Mesodermal cell (in vitro differentiated cells): ENCODE results near the gene NFRKB.
"Not testable (repeated sequence)": the region's sequence is repeated elsewhere in the genome, so short reads cannot be mapped to it uniquely, and the experiment has no call there.

ENCODE experiments used
- H3K27ac ChIP-seq: 2 replicates; pipeline ENCODE4 v1.7.0; 2013; ENCODE audit warnings: mild to moderate bottlenecking, low read depth, low read length, moderate library complexity; ENCODE audit not compliant: severe bottlenecking
- H3K36me3 ChIP-seq: 2 replicates; pipeline ENCODE4 v1.7.1; 2013; ENCODE audit warnings: mild to moderate bottlenecking, low read length, moderate library complexity; ENCODE audit not compliant: control insufficient read depth, insufficient read depth
- H3K4me1 ChIP-seq: one replicate; pipeline ENCODE4 v1.7.1; 2013; ENCODE audit warnings: mild to moderate bottlenecking, low read length; ENCODE audit not compliant: insufficient read depth, control insufficient read depth, poor library complexity, severe bottlenecking
- H3K4me3 ChIP-seq: 2 replicates; pipeline ENCODE4 v1.7.0; 2013; ENCODE audit warnings: low read length, control low read depth, mild to moderate bottlenecking; ENCODE audit not compliant: insufficient read depth, poor library complexity, severe bottlenecking; ENCODE audit errors: extremely low read depth
- H3K9me3 ChIP-seq: 2 replicates; pipeline ENCODE4 v1.7.1; 2013; ENCODE audit warnings: mild to moderate bottlenecking, low read length, moderate library complexity; ENCODE audit not compliant: control insufficient read depth
- WGBS, 2 experiments: methylation state at CpG; one replicate each; pipeline ENCODE4 v1.1.5; 2013; ENCODE audit warnings: missing lambda C conversion rate in 2 of 2; ENCODE audit not compliant: insufficient coverage in 2 of 2; 5-methylcytosine and 5-hydroxymethylcytosine counted together

The NFRKB gene

DNA sequence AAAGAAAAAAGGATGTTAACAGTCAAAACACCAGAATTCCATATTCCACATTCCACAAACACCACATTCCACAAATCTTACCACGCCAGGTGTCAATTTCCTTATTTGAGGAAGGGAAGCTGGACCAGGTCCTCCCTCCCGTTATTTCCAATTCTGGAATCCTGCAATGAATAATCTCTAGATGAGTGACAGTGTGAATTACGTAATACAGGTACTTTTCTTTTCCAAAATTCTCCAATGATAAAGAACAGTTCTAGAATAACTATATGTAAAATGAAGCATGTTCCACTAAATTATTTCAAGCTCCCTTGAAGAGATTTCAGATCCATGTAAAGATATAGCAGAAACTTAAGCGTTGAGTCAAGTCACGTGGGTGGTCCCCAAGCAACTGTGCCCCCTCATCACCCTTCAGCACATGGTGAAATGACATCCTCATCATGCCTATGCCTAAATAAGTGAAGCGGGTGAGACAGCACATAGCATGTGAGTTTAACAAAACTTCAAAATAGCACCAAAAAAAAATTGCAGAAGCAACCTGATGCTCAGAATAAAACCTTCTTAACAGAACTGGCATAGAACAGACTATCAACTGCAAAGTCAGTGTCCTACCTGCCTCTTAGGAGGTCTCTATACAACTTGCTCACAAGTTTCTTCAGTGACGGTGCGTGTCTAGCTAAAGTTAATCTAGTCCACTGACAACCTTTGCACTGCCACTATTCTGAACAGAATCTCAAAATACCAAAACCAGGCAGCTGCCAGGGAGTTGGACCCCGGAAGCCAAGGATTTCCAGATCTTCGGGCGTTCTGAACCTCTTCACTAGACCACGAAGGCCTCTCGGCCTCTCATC is 876 bp downstream of the NFRKB start:
- H3K9me3 ChIP-seq: no peaks in the 10 kb centered on the region
- H3K4me1 ChIP-seq: peaks cover 9% of the 10 kb centered on the region
- H3K27ac ChIP-seq: no peak overlapping the region
- H3K36me3 ChIP-seq: peaks cover 54% of the 10 kb centered on the region
- H3K4me3 ChIP-seq: peak overlapping the region; percentile 82
- WGBS, 2 experiments: 16 to 27% methylated on average over 8 to 10 of the region's 13 CpGs

DNA sequence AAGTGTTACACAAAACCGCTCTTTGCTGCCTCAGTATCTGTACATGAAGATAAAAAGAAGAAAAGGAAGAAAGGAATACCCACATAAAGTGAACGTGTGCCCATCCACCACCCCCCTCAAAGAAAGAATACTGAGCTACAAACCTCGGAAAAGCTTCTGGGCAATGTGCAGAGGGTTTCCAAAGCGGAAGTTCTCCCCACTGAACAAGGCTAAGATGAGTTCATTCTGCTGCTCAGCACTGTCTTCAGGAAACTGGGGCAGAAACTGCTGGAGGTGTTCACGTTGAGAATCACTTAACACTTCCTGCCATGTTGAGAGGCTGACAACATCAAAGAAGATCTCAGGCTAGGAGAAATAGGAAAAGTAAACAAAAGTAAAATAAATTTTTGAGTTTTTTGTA is 6.9 kb downstream of the NFRKB start:
- H3K9me3 ChIP-seq: no peaks in the 10 kb centered on the region
- WGBS, 2 experiments: 94 to 96% methylated on average over 3 of the region's 5 CpGs
- H3K4me1 ChIP-seq: no peaks in the 10 kb centered on the region
- H3K27ac ChIP-seq: no peak overlapping the region
- H3K36me3 ChIP-seq: peaks cover 99% of the 10 kb centered on the region
- H3K4me3 ChIP-seq: no peak overlapping the region

DNA sequence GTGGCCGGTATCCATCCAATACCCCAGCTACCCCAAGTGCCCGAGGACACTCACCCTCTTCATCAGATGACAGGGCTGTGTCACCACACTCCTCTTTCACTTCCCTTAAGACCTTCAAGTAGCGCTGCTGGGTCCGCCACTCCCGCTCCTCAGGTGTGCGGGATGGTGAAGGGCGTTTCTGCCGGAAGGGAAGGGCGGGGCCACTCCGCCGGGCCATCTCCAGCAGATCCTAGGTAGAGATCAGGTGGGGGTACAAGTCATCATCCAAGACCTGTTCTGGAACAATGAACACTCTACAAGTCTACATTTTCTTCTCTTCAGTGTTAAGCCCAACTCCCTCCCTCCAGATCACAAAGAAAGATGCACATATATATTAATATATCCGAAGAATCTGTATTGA is 10.0 kb downstream of the NFRKB start:
- H3K4me1 ChIP-seq: no peaks in the 10 kb centered on the region
- 98 to 100% methylated on average over 6 to 8 of the region's 12 CpGs for WGBS, 2 experiments
- H3K27ac ChIP-seq: no peak overlapping the region
- peaks cover 100% of the 10 kb centered on the region for H3K36me3 ChIP-seq
- H3K4me3 ChIP-seq: no peak overlapping the region
- H3K9me3 ChIP-seq: no peaks in the 10 kb centered on the region

DNA sequence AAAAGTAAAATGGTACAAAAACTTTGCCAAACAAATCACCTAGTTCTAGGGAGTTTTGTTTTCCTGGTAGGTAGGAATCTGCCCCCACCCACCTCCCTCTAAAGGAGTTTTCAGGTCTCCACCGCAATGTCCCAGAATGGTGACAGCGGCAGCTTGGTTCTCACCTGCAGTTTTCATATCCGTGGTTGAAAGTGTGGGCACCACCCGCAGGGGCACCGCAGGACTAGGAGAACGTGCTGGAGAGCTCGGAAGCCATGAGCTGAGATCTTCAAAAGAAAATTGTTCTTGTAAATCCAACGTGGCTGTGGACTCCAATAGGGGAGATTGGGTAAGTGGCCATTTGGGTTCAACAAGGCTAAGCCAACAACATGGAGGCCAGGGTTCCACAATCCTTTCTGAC is 10.8 kb downstream of the NFRKB start:
- peaks cover 99% of the 10 kb centered on the region for H3K36me3 ChIP-seq
- no peak overlapping the region for H3K27ac ChIP-seq
- WGBS, 2 experiments: 97 to 98% methylated on average over 8 of the region's 8 CpGs
- no peaks in the 10 kb centered on the region for H3K9me3 ChIP-seq
- no peak overlapping the region for H3K4me3 ChIP-seq
- H3K4me1 ChIP-seq: no peaks in the 10 kb centered on the region

DNA sequence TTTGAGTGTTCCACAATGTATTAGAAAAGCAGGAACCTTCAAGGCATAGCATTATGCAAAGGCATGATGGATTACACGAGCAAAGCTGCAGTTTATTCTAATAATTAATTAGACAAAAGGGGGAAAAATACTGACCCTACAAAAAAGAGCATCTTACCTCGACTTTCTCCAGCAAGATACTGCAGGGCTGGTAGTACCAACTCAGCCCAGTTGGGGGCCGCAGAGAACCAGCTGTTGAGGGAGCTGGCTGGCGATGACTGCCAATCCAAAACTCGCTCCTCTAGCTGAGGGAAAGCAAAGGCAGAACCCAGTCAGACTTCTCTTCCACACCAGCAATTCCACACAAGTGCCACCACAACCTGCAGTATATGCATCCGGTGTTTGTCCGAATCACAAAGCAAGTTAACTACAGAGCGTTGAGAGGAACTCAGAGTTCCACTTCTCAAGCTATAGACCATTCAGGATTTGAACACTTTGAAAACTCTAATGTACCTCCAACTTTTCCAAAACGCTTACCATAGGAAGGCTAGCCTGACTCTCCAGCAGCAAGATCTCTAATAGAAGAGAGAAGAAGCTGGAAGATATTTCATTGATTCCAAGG is 13.7 kb downstream of the NFRKB start:
- WGBS, 2 experiments: 71 to 74% methylated on average over 5 to 8 of the region's 9 CpGs
- Histone ChIP-seq H3K9me3 (no peaks in the 10 kb centered on the region), H3K4me3 (no peak overlapping the region), H3K4me1 (no peaks in the 10 kb centered on the region), H3K36me3 (peaks cover 99% of the 10 kb centered on the region), H3K27ac (no peak overlapping the region)

DNA sequence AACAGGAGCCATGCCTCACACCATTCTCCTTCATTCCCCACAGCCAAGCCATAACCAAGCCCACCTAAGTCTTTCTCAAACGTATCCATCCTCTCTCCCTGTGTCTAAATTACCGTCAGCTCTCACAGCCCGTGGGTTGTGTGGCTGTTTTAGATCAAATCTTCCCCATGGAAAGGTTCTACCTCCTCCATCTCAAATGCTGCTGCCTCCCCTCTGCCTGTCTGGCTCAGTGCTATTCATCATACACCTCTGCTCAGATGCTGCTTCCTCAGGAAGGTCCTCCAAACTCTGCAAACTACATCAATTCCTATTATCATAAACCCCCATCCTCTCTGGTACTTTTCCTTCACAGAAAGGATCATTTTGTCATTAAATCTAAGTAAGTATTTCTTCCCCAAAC is 15.1 kb downstream of the NFRKB start:
- H3K27ac ChIP-seq: no peak overlapping the region
- H3K4me3 ChIP-seq: no peak overlapping the region
- WGBS, 2 experiments: 100% methylated on average over 3 of the region's 3 CpGs
- H3K9me3 ChIP-seq: no peaks in the 10 kb centered on the region
- H3K36me3 ChIP-seq: peaks cover 99% of the 10 kb centered on the region
- no peaks in the 10 kb centered on the region for H3K4me1 ChIP-seq

DNA sequence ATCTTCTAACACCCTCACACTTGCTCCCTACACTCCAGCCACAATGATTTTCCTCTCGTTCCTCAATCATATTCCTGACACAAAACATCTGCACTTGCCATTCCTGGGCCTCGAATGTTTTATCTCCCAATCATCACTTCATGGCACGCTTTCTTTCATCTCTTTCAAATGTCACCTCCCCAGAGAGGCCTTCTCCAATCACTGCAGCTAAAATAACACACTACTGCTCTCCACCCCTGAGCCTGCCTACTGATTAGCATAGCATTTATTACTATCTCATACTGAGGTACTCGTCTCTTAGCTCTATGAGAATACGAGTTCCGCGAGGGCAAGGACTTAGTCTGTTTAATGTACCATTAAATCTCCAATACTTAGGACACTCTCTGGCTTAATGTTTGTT is 23.5 kb downstream of the NFRKB start:
- Histone ChIP-seq H3K9me3 (no peaks in the 10 kb centered on the region), H3K4me1 (no peaks in the 10 kb centered on the region), H3K36me3 (peaks cover 96% of the 10 kb centered on the region), H3K27ac (no peak overlapping the region), H3K4me3 (no peak overlapping the region)
- 95 to 97% methylated on average over 5 to 7 of the region's 7 CpGs for WGBS, 2 experiments

DNA sequence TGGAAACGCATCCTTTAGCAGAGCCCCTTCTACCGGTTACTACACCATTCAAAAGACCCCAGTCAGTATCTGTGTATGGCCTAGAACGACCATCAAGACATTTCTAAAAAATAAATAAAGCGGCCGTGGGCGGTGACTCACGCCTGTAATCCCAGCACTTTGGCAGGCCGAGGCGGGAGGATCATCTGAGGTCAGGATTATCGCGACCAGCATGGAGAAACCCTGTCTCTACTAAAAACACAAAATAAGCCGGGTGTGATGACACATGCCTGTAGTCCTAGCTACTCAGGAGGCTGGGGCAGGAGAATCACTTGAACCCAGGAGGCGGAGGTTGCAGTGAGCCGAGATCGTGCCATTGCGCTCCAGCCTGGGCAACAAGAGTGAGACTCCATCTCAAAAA is 26.8 kb downstream of the NFRKB start:
- H3K27ac ChIP-seq, H3K4me1 ChIP-seq, H3K9me3 ChIP-seq, H3K4me3 ChIP-seq: not testable (repeated sequence)
- 85 to 86% methylated on average over 9 to 15 of the region's 16 CpGs for WGBS, 2 experiments
- H3K36me3 ChIP-seq: peaks cover 96% of the 10 kb centered on the region

DNA sequence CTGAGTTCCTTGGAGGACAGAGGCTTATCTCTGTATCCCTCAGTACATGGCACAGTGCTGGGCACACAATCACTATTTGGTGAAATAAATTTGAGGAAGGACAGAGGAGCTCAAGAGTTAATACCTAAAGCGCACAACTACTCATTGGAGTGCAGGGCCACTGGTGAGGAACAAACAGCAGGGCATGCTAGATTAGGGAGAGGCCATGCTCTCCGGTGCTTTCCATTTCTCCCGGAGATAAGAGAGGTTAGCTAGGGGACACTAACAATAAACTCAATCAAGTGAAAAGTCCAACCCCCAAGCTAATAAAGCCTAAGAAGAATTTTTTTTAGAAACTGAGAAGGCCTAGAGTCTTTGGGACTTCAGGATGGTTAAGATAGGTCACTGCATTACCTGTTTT is 29.1 kb downstream of the NFRKB start:
- WGBS, 2 experiments: 90 to 94% methylated on average over 1 to 2 of the region's 3 CpGs
- no peak overlapping the region for H3K27ac ChIP-seq
- H3K36me3 ChIP-seq: peaks cover 86% of the 10 kb centered on the region
- H3K4me3 ChIP-seq: no peak overlapping the region
- peaks cover 5% of the 10 kb centered on the region for H3K9me3 ChIP-seq
- peaks cover 11% of the 10 kb centered on the region for H3K4me1 ChIP-seq

DNA sequence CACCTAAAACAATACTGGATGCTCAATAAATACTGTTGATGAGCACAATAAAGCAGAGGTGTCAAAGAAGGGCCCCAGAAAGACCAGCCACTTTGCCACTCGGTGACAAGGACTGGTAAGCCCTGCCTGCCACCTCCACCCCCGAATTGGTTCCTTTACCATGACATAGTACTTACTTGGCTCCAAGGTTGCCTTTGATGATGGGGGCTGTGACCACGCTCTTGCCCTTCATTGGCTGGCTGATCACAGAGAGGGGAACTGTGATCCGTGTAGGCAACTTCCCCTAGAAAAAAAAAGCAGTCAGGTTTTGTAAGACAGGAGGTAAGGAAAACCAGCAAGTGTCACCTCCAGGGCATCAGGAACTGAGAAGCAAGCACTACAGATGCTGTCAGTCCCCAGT is 29.7 kb downstream of the NFRKB start:
- peaks cover 86% of the 10 kb centered on the region for H3K36me3 ChIP-seq
- 77 to 100% methylated on average over 2 to 3 of the region's 4 CpGs for WGBS, 2 experiments
- no peak overlapping the region for H3K4me3 ChIP-seq
- peaks cover 17% of the 10 kb centered on the region for H3K4me1 ChIP-seq
- H3K9me3 ChIP-seq: peaks cover 5% of the 10 kb centered on the region
- H3K27ac ChIP-seq: no peak overlapping the region

DNA sequence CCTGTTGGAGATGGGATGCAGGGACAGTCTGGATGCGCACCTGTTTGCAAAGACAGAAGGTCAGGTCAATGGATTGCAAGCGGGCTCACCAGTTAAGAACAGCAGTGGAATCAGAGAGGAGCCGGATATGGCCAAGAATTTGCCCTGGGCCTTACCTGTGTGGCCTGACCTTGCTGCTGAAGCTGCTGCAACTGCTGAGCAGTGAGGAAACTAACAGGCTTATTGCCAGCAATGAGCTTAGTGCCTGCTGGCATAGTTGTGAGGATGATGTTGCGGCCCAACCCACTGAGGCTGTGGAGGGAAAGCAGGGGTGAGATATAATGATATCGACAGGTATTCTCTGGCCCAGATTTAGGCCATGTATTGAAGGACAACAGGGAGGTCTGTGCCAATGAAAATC is 30.6 kb downstream of the NFRKB start:
- H3K4me1 ChIP-seq: peaks cover 17% of the 10 kb centered on the region
- H3K36me3 ChIP-seq: peaks cover 86% of the 10 kb centered on the region
- H3K9me3 ChIP-seq: peaks cover 5% of the 10 kb centered on the region
- no peak overlapping the region for H3K4me3 ChIP-seq
- WGBS, 2 experiments: 94 to 98% methylated on average over 5 of the region's 5 CpGs
- no peak overlapping the region for H3K27ac ChIP-seq
